Panc1 (cell line): ENCODE measurements around the gene CCDC177. TPM values are rescaled to one million over a fixed set of nuclear protein-coding genes. Genes with fewer than 3 reads are reported as not detected.

Source experiments
- ATAC-seq: fragments of 200-7000 bp; cut with Tn5 transposase; 2 replicates; pipeline ENCODE4 v1.9.1; 2020; ENCODE audit warnings: mild to moderate bottlenecking, moderate library complexity
- BruUV-seq: library from RNA; stranded (reverse); fragments of 400-500 nt; replicated peaks from 2 replicates; lab custom pipeline; 2021; lab: Mats Ljungman, UMichigan
- CTCF ChIA-PET: fragments of 300-600 bp; sonication (Branson Sonifier 250); formaldehyde crosslinking; loops from one replicate; lab custom pipeline; 2022; ENCODE audit warnings: antibody characterized with exemption; lab: Charles Lee
- POLR2A ChIA-PET: fragments of 300-600 bp; sonication (Branson Sonifier 250); formaldehyde crosslinking; loops from one replicate; lab custom pipeline; 2022; ENCODE audit warnings: antibody characterized with exemption; lab: Charles Lee
- DNase-seq: peaks from one replicate; pipeline ENCODE4 v3.0.0-alpha.2; 2010; ENCODE audit warnings: low read depth, low spot score
- H3K27ac ChIP-seq: 2 replicates; pipeline ENCODE4 v1.5.1; 2011; ENCODE audit warnings: mild to moderate bottlenecking, low read length, inconsistent platforms
- H3K27me3 ChIP-seq: fragments of 200-500 bp; sonication (Bioruptor generic); 2 replicates; pipeline ENCODE4 v1.6.0; 2014; ENCODE audit warnings: low read length, inconsistent platforms; ENCODE audit not compliant: control insufficient read depth, insufficient read depth
- H3K36me3 ChIP-seq: fragments of 200-500 bp; sonication (Bioruptor generic); 2 replicates; pipeline ENCODE4 v1.5.1; 2014; ENCODE audit warnings: inconsistent platforms, mild to moderate bottlenecking, low read length, moderate library complexity; ENCODE audit not compliant: control insufficient read depth, insufficient read depth
- H3K4me1 ChIP-seq: 2 replicates; pipeline ENCODE4 v1.5.1; 2011; ENCODE audit warnings: inconsistent platforms, mild to moderate bottlenecking, low read length, moderate library complexity; ENCODE audit not compliant: control insufficient read depth, insufficient read depth
- H3K4me3 ChIP-seq, 2 experiments: 2 replicates each; pipeline ENCODE4 v1.5.1; 2011 to 2012; ENCODE audit warnings: low read depth in 2 of 2, low read length in 2 of 2, mild to moderate bottlenecking in 2 of 2, inconsistent platforms in 1 of 2, moderate library complexity in 1 of 2
- H3K9me3 ChIP-seq: fragments of 200-500 bp; sonication (Bioruptor generic); 2 replicates; pipeline ENCODE4 v1.5.1; 2014; ENCODE audit warnings: low read depth, mild to moderate bottlenecking, inconsistent platforms, low read length, moderate library complexity; ENCODE audit not compliant: control insufficient read depth, insufficient read depth
- in situ Hi-C: cut with HindIII; loops from 2 replicates; pipeline ENCODE4 v1.10.0; 2016; ENCODE audit warnings: low sequenced_read_pairs, low pct_unique_long_range_greater_than_20kb
- intact Hi-C: fragments of 100-400 bp; cut with micrococcal nuclease; formaldehyde crosslinking; loops from one replicate; pipeline ENCODE4 v1.10.0; 2022; ENCODE audit not compliant: unreplicated experiment
- total RNA-seq: library from RNA; stranded (reverse); gene quantifications from one replicate; pipeline ENCODE4 v1.2.1, GENCODE V29; 2021; ENCODE audit not compliant: unreplicated experiment
- TF ChIP-seq, protein P1 (sequence below): fragments of 450-650 bp; IDR thresholded peaks from 2 replicates; pipeline ENCODE4 v1.5.1; 2017; ENCODE audit warnings: mild to moderate bottlenecking

Gene CCDC177
- total RNA-seq, 1 experiment from 2014 or later: not detected

DNA sequence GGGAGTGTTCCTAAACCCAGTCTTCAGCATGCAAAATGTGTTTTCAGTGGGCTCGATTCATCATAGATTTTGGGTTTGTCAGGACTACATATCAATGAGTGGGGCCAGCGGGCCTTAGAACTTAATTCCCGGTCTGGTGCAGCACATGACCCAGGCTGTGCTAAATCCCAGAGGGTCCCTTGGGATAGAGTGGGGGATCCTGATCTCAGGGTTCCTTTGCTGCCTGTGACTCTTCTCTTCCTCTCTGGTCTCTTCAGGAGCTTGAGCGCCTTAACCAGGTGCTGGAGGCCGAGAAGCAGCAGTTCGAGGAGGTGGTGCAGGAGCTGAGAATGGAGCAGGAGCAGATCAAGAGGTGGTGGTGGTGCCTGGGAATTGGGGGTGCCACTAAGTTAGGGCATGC is 52.6 kb downstream of the CCDC177 start:
- TF ChIP-seq, protein P1, sequence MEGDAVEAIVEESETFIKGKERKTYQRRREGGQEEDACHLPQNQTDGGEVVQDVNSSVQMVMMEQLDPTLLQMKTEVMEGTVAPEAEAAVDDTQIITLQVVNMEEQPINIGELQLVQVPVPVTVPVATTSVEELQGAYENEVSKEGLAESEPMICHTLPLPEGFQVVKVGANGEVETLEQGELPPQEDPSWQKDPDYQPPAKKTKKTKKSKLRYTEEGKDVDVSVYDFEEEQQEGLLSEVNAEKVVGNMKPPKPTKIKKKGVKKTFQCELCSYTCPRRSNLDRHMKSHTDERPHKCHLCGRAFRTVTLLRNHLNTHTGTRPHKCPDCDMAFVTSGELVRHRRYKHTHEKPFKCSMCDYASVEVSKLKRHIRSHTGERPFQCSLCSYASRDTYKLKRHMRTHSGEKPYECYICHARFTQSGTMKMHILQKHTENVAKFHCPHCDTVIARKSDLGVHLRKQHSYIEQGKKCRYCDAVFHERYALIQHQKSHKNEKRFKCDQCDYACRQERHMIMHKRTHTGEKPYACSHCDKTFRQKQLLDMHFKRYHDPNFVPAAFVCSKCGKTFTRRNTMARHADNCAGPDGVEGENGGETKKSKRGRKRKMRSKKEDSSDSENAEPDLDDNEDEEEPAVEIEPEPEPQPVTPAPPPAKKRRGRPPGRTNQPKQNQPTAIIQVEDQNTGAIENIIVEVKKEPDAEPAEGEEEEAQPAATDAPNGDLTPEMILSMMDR: no peak
- H3K27me3 ChIP-seq: no peaks in the 10 kb centered on the region; the same call in 1 of the 2 replicates
- H3K4me3 ChIP-seq: no peak overlapping the region
- H3K4me1 ChIP-seq: no peaks in the 10 kb centered on the region
- ChIA-PET CTCF (no interaction called here), POLR2A (no interaction called here)
- intact Hi-C loops (no loop called here), in situ Hi-C loops (no loop called here)
- no peak overlapping the region for H3K27ac ChIP-seq
- no TSS peak for BruUV-seq
- no peaks in the 10 kb centered on the region for H3K9me3 ChIP-seq
- ATAC-seq: no peak
- DNase-seq: no peak
- H3K36me3 ChIP-seq: no peaks in the 10 kb centered on the region

Other genes with a start within 250 kb of the CCDC177 start
- gene ERH, start 176.6 kb downstream of the CCDC177 start, total RNA-seq: 222 TPM
- gene SLC39A9, start 176.2 kb downstream of the CCDC177 start, total RNA-seq: 63.4 TPM
- gene PLEKHD1, start 90.1 kb downstream of the CCDC177 start, total RNA-seq: 0.08 TPM
- 10.9 TPM for gene SUSD6, start 36.7 kb upstream of the CCDC177 start, total RNA-seq
- 154 TPM for gene SRSF5, start 192.3 kb upstream of the CCDC177 start, total RNA-seq
- gene SLC10A1, start 222.4 kb upstream of the CCDC177 start, total RNA-seq: not detected